ENCODE data around the gene COX7A2. TPM values are rescaled to one million over a fixed set of nuclear protein-coding genes. Genes with fewer than 3 reads are reported as not detected.

Gene COX7A2
- total RNA-seq, 1 donor from 2014 or later: 346 TPM

DNA sequence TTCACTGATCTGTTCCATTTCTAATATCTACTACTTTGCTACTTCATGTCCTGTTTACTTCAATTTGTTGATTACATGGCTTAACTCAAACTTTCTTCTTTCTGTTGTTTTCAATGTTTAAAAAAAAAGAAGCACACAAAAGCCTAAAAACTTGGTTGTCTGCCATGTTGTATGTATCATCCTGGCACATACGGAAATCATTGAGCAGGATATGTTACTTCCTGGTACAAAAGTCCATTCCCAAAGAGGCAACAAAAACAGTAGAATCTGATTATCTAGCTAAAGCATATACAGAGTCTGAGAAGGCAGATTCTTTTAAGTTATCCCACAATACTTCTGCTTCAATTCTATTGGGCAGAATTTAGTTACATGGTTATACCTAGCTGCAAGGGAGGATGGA, 23.2 kb downstream of the COX7A2 start:
- H3K4me3 Mint-ChIP-seq: no peak overlapping the region

DNA sequence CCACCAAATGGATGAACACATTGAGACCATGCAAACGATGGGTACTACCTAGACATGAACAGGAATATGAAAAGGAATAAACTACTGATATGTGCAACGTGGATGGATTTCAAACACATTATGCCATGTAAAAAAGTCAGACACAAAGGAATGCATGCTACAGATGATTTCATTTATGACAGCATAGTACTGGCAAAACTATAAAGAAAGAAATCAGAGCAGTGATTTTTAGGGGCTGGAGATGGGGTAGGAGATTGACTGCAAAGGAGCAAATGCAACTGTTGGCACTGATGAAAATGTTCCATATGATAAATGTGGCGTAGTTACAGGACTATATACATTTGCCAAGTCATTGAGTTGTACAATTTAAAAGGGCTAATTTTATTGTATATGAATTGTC, 24.3 kb downstream of the COX7A2 start:
- peaks cover 11% of the 10 kb centered on the region for H3K4me1 Mint-ChIP-seq
- H3K9me3 Mint-ChIP-seq: no peaks in the 10 kb centered on the region
- H3K4me3 Mint-ChIP-seq: no peak overlapping the region
- TF ChIP-seq, protein P1, sequence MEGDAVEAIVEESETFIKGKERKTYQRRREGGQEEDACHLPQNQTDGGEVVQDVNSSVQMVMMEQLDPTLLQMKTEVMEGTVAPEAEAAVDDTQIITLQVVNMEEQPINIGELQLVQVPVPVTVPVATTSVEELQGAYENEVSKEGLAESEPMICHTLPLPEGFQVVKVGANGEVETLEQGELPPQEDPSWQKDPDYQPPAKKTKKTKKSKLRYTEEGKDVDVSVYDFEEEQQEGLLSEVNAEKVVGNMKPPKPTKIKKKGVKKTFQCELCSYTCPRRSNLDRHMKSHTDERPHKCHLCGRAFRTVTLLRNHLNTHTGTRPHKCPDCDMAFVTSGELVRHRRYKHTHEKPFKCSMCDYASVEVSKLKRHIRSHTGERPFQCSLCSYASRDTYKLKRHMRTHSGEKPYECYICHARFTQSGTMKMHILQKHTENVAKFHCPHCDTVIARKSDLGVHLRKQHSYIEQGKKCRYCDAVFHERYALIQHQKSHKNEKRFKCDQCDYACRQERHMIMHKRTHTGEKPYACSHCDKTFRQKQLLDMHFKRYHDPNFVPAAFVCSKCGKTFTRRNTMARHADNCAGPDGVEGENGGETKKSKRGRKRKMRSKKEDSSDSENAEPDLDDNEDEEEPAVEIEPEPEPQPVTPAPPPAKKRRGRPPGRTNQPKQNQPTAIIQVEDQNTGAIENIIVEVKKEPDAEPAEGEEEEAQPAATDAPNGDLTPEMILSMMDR (conservative IDR thresholded peaks at IDR 0.05): no peak
- DNase-seq (ENCODE audit: low read depth, low spot score): no peak
- no peaks in the 10 kb centered on the region for H3K36me3 Mint-ChIP-seq (ENCODE audit: low read depth)
- H3K27ac Mint-ChIP-seq (ENCODE audit: unreplicated experiment): no peak overlapping the region
- peaks cover 2% of the 10 kb centered on the region for H3K27me3 Mint-ChIP-seq (ENCODE audit: low read depth)

More for the DNA sequence above, 23.2 kb downstream of the COX7A2 start:
- no peak for DNase-seq (ENCODE audit: low read depth, low spot score)
- Mint-ChIP-seq H3K27ac (ENCODE audit: unreplicated experiment) (no peak overlapping the region), H3K4me1 (peaks cover 13% of the 10 kb centered on the region), H3K36me3 (ENCODE audit: low read depth) (no peaks in the 10 kb centered on the region), H3K27me3 (ENCODE audit: low read depth) (peaks cover 2% of the 10 kb centered on the region), H3K9me3 (no peaks in the 10 kb centered on the region)
- TF ChIP-seq, protein P1 (conservative IDR thresholded peaks at IDR 0.05): no peak

DNA sequence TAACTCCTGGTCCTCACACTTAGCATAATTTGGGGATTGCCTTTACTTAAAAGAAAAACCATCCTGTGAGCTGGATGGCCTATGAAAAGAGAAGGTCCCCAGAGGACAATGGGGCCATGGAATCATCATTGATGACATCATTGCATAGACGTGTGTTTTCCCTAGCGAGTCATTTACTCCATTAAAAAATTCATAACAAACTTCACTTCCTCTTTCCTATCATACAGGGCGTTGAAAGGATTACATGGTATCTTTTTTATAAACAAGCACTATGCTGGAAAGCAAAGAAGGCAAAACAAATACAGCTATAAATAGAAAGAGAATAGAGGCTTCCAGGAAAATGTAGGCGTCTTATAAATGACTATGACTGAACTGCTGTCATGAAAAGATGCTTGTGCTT, 26.4 kb downstream of the COX7A2 start:
- TF ChIP-seq, protein P1 (conservative IDR thresholded peaks at IDR 0.05): no peak
- Mint-ChIP-seq H3K27ac (ENCODE audit: unreplicated experiment) (no peak overlapping the region), H3K36me3 (ENCODE audit: low read depth) (no peaks in the 10 kb centered on the region), H3K4me1 (peaks cover under 1% of the 10 kb centered on the region), H3K4me3 (no peak overlapping the region), H3K9me3 (no peaks in the 10 kb centered on the region), H3K27me3 (ENCODE audit: low read depth) (peaks cover 3% of the 10 kb centered on the region)
- no peak for DNase-seq (ENCODE audit: low read depth, low spot score)

DNA sequence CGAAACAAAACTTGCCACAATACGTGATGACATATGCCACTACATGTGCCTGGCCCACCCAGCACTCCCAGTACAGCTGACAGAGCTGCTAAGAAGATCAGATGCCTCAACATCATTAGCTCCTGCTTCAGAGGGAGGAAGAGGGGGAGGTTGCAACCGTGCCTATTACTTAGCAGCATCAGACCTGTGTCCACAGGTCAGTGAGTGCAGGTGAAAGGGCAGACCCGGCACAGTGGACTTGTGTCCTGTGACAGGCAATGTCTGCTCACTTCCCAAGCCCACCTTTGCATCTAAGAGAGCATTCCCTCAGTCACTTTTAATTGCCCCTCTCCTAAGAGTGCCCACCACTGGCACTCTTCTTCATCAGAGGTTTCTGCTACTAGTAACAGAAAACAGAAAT, 28.3 kb downstream of the COX7A2 start:
- Mint-ChIP-seq H3K4me1 (peaks cover 7% of the 10 kb centered on the region), H3K9me3 (no peaks in the 10 kb centered on the region), H3K36me3 (ENCODE audit: low read depth) (no peaks in the 10 kb centered on the region), H3K27ac (ENCODE audit: unreplicated experiment) (no peak overlapping the region), H3K4me3 (no peak overlapping the region), H3K27me3 (ENCODE audit: low read depth) (peaks cover 7% of the 10 kb centered on the region)
- DNase-seq (ENCODE audit: low read depth, low spot score): no peak
- TF ChIP-seq, protein P1 (conservative IDR thresholded peaks at IDR 0.05): no peak

DNA sequence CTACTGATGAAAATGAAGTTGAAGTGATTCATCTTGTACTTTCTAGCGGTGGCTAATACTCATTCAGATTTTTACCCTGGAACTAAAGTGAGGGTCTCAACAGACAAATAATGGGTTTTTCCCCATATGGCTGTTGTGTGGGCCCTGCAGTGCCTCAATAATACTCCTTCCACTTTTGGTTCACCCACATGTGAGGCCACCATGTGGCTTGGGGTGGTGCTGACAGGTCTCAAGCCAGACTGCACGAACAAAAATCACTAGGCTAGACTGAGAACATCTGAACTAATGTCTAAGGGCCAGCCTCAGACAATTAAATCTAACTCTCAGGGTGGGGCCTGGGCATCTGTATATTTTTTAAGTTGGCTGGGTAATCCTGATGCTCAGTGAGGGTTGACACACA, 29.9 kb downstream of the COX7A2 start:
- H3K27me3 Mint-ChIP-seq (ENCODE audit: low read depth): peaks cover 17% of the 10 kb centered on the region
- no peak overlapping the region for H3K4me3 Mint-ChIP-seq
- H3K36me3 Mint-ChIP-seq (ENCODE audit: low read depth): no peaks in the 10 kb centered on the region
- H3K9me3 Mint-ChIP-seq: no peaks in the 10 kb centered on the region
- H3K4me1 Mint-ChIP-seq: peaks cover 12% of the 10 kb centered on the region
- TF ChIP-seq, protein P1 (conservative IDR thresholded peaks at IDR 0.05): no peak
- H3K27ac Mint-ChIP-seq (ENCODE audit: unreplicated experiment): no peak overlapping the region
- DNase-seq (ENCODE audit: low read depth, low spot score): no peak

DNA sequence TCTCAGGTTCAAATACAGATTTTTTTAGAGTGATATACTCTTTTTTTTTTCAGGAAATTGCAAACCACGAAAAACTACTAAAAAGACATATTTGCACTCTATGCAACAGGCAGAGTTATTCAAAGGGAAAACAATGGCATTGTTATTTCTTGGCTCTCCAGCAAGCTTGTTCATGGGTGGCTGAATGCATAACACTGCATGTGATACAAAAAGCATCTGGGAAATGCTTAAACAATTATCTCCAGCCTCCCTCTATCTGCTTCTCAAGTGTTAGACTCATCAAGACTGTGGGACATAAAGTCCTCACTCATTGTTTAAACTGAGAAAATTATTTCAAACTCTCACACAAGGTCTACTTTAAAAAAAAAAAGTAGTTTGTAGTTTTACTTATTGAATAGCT, 30.5 kb downstream of the COX7A2 start:
- peaks cover 19% of the 10 kb centered on the region for H3K4me1 Mint-ChIP-seq
- H3K4me3 Mint-ChIP-seq: no peak overlapping the region
- no peak overlapping the region for H3K27ac Mint-ChIP-seq (ENCODE audit: unreplicated experiment)
- TF ChIP-seq, protein P1 (conservative IDR thresholded peaks at IDR 0.05): no peak
- H3K36me3 Mint-ChIP-seq (ENCODE audit: low read depth): no peaks in the 10 kb centered on the region
- no peak for DNase-seq (ENCODE audit: low read depth, low spot score)
- H3K27me3 Mint-ChIP-seq (ENCODE audit: low read depth): peaks cover 23% of the 10 kb centered on the region
- H3K9me3 Mint-ChIP-seq: no peaks in the 10 kb centered on the region

Measured in neural crest cell (in vitro differentiated cells).